GM21528 (cell line): ENCODE results near the gene RASGRP1.

ENCODE experiments used
- ATAC-seq: cut with Tn5 transposase; IDR thresholded peaks from one replicate; pipeline ENCODE4 v1.9.1; 2021; ENCODE audit warnings: mild to moderate bottlenecking, moderate library complexity; ENCODE audit not compliant: unreplicated experiment, low FRiP score

RASGRP1 gene

DNA sequence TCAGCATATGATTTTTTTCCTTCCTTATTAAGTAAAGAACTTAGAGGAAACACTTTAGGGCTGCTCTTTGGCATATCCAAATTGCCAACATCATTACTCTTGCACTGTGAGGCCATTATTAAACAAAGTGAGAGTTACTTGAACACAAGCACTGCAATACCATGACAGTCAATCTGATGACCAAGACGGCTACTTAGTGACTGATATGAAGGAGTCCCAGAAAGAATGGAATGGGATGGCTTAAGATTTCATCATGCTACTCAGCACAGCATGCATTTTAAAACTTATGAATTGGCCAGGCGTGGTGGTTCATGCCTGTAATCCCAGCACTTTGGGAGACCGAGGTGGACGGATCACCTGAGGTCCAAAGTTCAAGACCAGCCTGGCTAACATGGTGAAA is 55.5 kb downstream of the RASGRP1 start:
- no peak for ATAC-seq

DNA sequence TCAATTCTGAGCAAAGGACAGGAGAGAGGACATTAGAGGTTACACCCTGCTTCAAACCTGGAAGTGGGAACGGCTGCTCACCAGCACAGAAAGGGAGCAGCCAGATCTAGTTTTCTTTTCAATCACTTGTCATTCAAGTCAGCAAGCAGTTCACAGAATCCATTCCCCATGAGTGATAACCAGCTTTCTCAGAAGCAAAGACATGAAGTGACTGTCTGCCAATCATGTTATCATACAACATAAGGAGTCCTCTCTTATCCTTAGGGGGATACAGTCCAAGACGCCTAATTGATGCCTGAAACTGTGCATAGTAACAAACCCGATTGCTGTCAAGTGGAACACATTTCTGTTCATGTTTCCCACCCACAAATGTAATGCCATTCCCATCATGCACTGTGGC is 56.0 kb downstream of the RASGRP1 start:
- ATAC-seq, result no peak

DNA sequence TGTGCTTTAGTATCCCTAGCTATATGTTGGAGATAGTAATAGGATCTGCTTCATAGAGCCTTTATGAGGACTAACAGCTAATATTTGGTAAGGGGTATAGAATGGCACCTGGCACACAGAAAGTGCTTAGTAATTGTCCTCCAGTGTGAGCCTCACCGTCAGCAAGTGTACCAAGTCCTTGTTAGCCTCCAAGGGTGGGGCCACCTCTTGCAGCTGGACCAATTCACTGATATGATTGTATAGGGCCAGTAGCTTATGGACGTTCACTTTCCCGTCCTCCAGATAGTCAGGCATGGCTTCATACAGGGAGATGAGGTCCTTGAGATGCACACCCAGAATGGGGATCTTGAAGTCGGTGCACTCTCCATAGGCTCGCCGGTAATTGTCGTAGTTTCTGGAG is 57.0 kb downstream of the RASGRP1 start:
- ATAC-seq, result no peak

DNA sequence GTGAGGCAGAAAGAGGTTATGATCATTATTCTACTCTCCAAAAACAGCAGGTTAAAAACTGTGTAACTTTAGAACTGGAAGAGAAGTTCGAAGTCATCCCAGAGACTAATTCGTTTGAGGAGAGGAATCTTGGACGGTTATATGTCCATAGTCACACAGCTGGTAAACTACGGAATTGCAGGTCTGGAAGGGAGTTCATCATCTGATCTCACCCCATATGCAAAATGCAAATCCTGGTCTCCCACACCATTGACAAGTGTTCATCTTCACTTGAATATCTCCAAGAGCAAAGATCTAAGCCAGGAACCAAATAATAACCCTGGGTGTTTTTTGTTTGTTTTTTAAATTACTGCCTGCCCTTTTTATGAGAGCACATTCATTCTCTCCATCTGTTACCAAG is 57.6 kb downstream of the RASGRP1 start:
- no peak for ATAC-seq

DNA sequence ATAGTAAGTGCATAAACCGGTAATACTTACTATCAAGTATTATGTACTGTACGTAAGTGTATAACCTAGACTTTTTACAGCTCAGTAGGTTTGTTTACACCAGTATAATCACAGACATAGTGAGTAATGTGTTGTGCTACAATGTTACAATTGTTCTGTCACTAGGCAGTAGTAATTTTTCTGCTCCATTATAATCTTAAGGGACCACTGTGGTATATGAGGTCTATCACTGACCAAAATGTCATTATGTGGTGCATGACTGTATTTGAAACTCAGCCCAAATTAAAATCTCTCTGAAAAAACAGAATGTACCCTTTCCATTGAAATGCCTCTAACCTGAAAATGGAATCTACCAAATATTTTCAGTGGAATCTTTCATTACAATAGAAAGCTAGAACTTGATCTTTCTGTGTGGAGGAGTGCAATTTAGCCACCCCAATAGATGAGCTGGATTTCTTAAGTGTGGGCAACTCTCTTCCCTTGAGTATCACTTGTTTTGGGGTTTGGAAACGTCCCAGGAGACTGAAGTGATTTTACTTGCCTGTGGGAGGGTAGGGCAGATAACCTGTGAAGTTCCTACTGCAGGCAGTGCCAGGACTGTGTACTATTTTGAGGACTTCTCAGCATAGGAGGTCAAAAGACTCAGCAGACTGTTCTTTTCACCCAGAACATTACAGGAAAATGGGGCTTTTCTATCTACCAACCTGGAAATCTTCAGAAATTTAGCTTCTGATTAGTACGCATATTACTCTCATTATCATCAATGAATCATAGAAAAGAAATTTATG is 59.7 kb downstream of the RASGRP1 start:
- ATAC-seq, result no peak

DNA sequence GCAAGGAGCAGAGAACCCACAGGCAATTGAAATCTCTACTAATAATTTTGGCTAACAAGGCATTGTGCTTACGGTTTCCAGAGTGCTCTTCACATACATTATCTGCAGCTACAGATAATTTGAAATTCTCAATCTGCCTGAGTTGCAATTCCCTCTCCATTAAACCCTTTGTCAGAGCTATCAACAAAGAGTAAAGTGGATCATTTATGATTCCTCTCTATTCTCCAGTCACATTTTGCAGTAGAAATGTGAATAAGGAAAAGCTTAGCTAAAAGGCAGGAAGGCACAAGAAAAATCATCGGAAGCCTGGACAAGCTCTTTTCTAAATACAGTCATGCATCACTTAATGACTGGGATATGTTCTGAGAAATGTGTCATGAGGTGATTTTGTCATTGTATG is 61.1 kb downstream of the RASGRP1 start:
- no peak for ATAC-seq

DNA sequence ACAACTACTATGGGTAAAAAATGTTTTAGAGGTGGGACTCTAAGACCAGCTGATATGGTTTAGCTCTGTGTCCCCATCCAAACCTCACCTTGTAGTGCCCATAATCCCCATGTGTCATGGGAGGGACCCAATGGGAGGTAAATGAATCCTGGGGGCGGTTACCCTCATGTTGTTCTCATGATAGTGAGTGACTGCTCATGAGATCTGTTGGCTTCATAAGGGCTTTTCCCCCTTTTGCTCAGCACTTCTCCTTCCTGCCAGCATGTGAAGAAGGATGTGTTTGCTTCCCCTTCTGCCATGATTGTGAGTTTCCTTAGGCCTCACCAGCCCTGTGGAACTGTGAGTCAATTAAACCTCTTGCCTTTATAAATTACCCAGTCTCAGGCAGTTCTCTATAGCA is 65.0 kb downstream of the RASGRP1 start:
- no peak for ATAC-seq

DNA sequence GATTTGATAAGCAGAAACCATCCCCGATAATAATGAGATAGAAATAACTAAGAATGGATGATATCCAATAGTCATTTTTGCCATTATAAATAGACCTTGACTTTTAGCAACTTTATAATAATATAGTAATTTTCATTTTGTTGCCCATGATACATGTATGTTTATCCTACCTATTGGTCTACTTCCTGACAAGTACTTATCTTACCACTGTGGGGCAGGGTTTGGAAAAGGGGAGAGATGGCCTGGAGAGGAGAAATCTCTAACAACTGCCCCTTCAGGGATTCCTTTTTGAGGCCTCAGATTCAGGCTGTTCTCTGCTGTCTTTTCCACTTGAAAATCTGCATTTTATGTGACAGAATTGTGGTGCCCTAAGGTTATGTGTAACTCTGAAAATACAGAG is 68.5 kb downstream of the RASGRP1 start:
- no peak for ATAC-seq

DNA sequence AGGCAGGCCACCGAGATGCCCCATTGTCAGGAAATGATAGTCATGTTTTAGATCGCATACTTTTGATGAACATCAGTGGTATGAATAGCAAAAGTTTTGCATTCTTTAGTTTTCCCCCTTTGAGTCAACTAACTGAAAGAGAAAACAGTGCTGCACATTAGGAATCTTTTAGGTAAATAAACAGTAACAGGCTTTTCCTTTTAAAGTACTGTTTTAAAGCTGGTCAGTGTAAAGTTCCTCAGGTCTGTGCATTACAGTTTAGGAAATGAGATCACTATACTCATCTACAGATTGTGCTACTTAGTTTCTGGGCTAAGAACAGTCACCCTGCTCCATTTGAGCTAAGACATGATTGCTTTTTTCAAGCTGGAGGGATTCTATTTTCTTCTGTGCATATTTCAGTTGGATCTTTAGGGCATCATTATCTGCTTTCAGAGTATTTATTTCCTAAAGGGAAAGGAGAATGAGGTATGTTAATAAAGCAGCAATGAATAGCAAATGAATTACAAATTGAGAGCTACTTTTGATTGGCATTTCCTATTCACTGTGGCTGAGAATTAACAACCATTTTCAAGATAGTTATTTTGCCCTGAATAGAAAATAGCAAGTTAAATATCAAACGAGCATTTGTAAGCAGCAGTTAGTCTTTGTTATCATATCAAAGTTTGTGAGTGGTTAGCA is 74.2 kb downstream of the RASGRP1 start:
- ATAC-seq, result no peak

DNA sequence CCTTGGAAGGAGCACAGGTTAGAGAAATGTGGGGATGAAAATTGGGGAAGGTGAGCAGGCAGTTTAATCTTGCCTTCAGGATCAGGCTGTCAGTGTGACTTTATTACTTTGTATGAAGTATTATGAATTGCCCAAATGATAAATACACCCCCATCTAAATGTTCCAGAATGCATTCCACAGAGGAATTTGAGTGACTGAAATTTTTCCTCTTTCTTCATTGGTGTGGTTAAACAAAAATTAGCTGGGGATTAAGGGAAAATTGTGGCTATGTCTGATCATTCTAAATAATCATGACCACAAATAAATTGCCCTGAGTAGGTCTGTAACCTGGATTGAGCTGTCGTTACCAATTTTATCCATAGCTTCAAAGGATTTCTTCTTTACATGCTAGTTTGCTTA is 77.2 kb downstream of the RASGRP1 start:
- ATAC-seq, result no peak

DNA sequence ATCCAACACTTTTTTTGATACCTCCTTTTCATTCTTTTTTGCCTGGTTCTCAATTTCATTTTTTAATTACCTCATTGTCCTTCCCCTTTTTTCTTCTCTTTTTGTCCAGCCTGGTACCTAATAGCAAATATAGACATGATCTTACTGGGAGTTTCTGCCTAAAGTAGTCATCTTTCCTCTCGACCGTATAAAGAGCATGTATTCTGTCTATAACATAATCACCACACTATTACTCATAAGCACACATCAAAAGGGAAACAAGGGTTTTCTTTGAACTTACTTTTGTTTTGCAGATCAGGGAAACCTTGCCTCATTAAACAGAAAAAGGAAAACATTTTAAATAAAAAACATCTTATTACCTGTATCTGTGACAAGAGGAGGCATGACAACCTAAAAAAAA is 77.7 kb downstream of the RASGRP1 start:
- ATAC-seq, result no peak

DNA sequence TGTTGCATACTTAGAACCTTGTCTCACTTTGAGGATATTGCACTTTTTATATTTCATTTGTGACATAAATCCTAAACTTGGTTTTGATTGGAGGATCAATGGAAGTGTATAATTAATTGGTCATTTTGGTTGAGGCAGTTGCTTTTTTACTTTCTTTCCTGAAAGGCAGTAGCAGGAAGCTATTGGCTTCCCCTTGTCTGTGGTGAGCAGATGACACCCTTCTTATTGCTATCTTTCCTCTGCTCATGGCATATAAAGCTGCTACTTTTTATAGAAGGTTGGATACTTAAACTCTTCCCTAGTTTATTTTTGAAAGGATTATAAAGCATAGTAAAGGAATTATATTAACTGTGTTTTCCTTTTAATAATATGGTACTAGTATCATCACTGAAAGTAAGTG is 82.0 kb downstream of the RASGRP1 start:
- ATAC-seq, result no peak

DNA sequence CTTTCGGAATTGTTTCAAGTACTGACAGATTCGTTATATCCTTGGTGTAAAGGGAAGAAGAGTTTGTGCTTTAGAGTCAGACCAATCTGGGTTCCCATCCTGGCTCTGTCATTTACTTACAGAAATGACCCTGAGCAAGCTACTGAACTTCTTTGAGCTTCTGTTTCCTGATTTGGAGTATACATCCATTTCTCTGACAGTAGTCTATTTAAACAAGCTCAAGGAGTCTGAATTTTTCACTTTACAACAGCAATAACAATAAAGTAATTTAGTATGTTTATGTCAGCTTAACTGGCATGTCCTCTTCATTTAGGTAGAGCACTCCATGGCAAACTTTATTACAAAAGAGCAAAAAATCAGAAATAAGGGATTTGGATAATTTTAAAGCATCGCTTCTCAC is 82.9 kb downstream of the RASGRP1 start:
- no peak for ATAC-seq

DNA sequence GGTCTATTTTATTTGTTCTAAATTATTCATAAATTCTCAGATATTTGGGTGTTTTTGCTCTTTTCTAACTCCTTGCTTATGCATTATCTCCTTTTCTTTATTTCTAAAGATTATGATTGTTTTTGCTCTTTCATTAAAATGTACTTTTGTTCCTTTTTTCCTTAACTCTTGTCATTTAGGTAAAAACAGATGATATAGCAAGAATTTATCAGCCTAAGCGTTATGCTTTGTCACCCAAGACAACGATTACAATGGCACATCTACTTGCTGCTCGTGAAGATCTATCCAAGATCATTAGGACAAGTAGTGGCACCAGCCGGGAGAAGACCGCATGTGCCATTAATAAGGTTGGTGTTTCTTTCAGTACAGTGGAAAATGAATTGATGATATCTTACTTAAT is 83.5 kb downstream of the RASGRP1 start:
- ATAC-seq, result no peak

DNA sequence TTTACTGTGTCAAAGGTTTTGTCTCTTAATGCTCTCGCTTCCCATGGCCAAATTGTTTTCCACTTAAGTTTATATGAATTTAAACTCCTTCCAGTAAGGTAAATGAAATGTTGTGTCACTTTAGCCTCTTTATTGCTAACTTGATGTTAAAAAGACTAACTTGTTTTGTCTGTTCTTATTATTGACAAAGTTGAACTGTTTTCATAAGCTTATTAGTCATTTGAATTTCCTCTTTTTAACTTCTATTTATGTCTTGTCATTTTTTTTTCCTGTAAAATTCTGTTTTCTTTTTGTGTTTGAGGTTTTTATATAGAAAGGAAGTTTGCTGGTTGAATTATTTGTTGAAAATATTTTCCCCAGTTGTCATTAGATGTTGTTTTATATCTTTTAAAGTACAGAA is 84.9 kb downstream of the RASGRP1 start:
- no peak for ATAC-seq

DNA sequence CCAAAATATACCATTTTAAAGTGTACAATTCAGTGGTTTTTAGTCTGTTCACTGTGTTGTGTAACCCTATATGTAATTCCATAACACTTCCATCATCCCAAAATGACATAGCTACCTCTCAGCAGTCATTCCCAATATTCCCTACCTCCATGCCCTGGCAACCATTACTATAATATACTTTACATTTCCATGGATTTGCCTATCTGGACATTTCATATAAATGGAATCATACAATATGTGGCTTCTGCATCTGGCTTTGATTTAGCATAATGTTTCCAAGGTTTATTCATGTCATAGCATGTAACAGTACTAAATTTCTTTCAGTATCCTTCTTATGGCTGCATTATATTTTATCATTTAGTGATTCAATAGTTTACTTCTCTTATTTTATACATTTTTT is 85.3 kb downstream of the RASGRP1 start:
- ATAC-seq, result no peak

DNA sequence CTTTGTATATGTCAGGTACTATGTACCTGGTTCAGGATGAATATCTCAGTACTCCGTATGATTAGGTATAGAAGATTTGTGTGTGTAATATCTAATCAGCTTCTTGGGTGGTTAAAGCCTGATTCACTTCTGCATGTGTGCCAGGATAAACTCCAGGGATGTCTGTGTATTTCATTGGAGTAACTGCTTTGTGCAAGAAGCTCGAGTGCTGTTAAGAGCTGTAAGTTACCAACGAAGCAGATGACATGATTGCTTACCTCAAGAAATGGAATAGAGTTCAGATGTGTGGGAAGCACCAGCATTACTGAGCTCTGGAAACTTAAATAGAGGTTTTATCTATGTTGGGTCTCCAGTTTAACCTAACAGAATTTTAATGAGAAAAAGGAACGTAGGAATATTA is 87.0 kb downstream of the RASGRP1 start:
- ATAC-seq, result no peak

DNA sequence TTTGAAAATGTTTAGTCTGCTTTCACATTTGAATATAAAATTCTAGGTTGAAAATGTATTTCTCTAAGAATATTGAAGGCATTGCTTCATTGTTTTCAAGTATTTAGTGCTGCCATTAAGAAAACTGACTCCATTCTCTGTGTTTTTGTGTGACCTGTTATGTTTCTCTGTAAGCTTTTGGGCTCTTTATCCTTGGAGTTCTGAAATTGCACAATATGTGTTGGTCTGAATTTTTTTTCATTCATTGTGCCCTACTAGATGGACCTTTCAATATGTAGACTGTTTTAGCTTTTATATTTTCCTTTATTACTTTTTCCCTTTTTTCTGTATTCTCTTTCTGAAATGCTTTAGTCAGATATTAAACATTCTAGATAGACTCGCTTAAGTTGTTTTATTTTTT is 88.5 kb downstream of the RASGRP1 start:
- ATAC-seq, result no peak

DNA sequence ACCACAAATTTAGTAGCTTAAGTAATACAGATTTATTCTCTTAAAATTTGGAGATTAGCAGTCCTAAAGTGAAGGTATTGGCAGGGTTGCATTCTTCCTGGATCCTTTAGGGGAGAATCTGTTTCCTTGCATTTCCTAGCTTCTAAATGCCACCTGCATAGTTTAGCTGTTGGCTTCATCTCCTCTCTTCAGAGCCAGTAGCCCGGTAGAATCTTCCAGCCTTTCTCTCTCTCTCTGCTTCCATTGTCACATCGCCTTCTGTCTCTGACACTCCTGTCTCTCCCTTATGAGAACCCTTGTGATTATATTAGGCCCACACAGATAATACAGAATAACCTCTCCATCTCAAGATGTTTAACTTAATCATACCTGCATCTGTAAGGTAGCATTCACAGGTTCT is 89.3 kb downstream of the RASGRP1 start:
- no peak for ATAC-seq

DNA sequence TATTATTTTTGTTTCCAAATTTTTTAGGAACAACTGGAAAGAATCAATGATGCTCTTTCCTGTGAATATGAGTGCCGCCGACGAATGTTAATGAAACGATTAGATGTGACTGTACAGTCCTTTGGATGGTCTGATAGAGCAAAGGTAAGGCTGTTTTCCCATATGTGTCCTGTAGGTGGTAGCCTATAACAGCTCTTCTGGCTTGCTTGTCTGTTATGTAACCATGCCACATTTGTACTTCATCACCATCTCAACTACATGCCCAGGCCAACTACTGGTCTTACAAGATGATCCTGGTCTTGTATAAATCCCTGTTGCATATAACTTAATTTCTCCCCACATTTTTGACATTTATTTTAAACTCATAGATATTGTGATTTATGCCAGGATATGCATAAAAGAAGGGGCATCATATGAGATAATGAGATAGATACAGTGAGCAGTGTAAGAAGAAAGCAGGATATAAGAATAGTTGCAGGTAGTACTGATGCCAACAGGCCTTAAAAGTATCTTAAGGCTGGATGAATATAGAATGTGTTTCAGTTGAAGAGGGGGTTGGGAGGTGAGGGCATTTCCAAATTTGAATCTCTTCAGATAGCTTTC is 90.4 kb downstream of the RASGRP1 start:
- ATAC-seq, result no peak

DNA sequence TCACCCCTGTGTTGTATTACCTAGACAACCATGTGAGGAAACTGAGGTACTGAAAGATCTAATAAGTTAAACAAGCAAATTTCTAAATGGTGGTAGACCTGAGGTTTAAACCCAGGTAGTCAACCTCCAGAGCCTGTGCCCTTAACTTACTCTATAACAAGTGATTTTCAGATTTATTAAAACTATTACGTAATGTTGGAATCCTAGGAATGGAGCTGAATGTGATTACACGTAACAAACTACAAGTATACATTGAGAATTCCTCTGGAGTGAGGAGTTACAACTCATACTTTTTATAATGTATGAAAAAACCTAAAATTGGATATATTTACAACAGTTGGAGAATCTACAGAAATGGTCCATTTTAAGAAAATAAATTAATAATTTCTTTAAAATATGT is 92.6 kb downstream of the RASGRP1 start:
- ATAC-seq, result no peak

DNA sequence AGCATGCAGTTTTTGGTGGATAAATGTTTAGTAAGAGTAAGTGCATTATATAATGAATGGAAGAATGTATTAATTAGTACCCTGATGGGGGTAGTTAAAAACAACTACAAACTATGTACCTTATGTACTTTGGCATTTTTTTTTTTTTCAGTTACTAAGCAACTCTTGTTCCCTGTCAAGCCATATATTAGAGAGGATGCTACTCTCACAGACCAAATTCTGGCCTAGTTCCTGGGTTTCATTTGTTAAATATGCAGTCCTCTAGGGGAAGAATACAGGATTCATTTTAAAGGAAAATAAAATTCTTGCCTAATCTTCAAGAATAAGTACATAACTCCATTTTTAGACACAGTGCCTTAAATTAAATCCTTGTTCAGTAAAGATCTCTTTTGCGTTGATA is 93.8 kb downstream of the RASGRP1 start:
- no peak for ATAC-seq
